ENCODE results near the gene XXYLT1.

- TF ChIP-seq POLR2A (IDR thresholded peaks at IDR 0.05) (no peak), CTCF (IDR thresholded peaks at IDR 0.05) (no peak)
Observed at GRCh38 chr3:195101001-195101583, 169.9 kb downstream of the XXYLT1 start.
